Stimulated activated CD8-positive, alpha-beta memory T cell treated with anti-CD3 and anti-CD28 coated beads, Interleukin-7, amount 100 ng/mL, for 48 hours (primary cell): ENCODE measurements around the gene CSNK2B.
A peak's percentile ranks its signal among the peaks of the same experiment; 100 is the strongest.

ENCODE experiments used
- DNase-seq, 2 donors: peaks; one replicate each; pipeline ENCODE4 v3.0.0-alpha.2; 2020; ENCODE audit warnings: low read depth in 1 of 2; ENCODE audit errors: extremely low read depth in 1 of 2

CSNK2B gene

DNA sequence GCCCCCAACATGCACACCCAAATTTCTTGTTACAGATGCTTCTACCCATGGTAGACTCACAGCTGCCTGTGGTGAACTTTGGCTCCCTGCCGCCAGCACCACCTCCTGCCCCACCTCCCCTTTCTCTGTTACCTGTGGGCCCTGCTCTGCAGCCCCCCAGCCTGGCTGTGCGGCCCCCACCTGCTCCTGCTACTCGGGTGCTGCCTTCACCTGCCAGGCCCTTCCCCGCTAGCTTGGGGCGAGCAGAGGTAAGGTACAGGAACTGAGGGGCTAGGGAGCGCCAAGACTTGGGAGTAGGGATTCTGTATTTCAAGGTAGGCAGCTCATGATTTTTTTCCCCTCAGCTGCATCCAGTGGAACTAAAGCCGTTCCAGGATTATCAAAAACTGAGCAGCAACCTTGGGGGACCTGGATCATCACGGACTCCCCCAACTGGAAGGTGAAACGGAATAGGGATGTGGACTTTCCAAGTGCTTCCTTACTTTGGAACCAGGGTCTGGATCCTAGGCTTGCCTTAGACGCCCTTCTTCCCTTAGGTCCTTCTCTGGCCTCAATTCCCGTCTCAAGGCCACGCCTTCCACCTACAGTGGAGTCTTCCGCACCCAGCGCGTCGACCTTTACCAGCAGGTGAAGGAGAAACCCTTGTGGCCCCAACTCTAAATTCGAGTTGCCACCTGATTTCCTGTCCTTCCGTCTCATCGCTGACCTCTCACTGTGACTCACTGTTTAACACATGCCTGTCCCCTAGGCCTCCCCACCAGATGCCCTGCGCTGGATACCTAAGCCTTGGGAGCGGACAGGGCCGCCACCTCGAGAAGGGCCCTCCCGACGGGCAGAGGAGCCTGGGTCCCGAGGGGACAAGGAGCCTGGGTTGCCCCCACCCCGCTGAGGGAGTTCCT lies 28.9 kb upstream of the CSNK2B start:
- DNase-seq: no peak

DNA sequence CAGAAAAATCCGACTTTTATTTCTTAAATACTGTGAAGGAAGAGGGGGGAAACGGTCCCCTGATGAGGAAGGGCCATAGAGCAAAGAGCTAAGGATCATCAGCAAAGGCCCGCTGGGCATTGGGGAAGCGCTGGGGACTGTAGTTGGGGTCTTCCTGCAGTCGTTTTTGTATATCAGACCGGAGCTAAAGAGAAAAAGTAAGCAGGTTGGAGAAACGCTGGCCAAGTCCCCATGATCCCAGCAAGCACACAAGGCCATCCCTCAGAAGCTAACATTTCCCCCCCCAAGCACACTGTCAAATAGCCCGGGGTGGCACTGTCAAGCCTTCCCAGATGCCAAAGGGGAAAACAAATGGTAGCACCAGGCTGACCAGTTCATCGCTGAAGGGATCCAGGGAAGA lies 26.8 kb upstream of the CSNK2B start:
- DNase-seq: no peak

DNA sequence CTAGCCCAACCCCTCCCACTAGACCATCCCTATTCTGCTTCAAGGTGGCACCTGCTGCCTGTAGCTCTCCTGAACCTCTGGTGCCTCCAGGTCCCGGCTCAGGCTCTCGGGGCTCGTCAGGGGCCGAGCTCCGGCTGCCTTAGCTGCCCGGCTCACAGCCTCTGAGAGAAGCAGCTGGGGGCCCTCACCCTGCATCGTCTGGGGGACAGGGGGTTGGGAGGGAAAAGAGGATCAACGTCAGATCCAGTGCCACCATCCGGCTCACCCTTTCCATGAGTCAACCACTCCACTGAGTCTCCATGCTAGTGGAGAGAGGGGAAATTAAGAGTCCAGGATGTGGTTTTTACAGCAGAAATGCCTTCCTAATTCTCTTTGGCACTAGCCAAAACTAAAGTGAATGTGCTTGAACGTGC lies 26.4 kb upstream of the CSNK2B start:
- DNase-seq: no peak

DNA sequence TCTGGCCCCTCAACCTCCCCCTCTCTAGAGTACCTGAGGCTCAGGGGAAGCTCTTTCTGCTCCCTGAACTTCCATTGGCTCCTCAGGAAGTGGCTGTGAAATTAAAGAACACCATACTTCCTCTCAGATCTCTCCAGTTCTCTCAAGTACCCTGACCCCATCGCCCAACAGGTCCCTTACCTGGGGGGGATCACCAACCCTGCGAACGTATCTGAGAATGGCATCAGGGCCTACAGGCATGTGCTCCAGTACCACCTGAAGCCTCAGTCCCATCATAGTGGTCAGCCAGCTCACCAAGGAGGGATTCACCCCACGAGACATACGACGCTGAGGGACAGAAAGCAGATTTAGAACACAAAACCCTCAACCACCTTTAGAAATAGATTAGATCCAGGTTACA lies 25.3 kb upstream of the CSNK2B start:
- DNase-seq: no peak

DNA sequence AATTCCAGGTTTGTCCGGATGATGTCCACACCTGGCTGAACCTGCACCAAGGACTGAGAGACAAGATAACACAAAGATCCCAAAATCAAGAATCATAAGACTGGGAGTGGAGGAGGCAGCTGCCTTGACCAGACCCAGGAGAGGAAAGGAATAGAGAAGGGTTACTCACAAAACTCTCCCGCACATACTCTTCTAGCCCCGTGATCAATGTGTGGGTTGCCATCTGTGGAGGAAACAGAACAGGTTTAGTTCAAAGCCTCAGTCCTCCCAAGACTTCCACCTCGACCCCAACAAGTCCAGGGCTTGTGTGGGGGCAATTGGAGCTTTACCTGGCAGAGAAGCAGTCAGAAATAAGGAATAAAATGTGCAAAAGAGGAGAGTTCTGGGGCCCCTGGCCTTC lies 24.5 kb upstream of the CSNK2B start:
- DNase-seq: no peak

DNA sequence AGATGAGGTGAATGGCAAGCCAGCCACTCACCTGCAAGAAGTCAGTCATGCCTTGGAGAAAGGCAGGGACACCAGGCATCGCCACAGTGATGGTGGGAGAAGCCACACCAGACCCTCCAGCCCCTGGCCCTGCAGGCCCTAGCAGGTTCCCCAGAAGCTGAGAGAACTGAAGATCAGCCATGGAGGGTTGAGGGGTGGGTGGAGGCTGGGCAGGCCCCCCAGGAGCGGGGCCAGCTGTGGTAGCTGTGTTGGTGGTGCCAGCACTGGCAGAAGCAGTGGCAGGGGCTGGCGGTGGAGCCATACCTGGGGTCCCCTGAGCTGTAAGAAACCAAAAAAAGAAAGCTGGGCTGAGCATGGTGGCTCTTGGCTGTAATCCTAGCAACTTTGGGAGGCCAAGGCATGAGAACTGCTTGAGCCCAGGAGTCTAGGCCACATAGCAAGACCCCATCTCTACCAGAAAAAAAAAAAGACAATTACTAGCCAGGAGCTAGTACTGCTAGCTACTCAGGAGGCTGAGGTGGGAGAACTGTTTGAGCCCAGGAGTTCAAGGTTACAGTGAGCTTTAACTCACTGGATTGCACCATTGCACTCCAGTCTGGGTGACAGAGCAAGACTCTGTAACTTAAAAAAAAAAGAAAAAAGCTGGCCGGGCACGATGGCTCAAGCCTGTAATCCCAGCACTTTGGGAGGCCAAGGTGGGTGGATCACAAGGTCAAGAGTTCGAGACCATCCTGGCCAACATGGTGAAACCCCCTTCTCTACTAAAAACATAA lies 22.9 kb upstream of the CSNK2B start:
- DNase-seq: no peak

DNA sequence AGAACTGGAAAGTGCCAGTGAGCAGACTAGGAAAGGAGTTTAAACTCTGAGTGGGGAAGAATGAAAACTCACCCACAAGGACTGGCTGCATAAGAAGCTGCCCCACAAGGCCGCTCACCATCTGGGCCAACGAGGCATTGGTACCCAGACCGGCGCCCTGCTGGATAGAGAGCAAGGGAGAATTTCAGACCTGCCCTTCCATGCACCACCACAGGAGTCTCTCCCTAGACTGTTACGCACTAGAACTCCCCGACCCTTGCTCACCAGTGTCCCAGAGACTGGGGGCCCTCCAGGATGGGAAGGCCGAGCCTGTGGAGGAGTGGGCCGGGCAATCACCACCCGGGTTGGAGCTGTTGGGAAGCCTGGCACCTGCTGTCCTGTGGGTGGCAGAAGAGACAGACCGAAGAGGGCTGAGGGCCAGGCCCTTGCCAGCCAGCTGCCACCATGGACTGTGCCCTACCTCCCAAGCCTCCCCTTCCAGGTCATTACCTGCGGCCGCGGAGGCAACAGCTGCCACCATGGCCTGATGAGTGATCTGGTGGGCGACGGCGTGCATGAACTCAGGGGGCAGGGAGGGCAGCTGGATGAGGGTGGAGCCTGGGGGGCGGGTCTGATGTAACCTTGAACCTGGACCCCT lies 21.9 kb upstream of the CSNK2B start:
- no peak for DNase-seq

DNA sequence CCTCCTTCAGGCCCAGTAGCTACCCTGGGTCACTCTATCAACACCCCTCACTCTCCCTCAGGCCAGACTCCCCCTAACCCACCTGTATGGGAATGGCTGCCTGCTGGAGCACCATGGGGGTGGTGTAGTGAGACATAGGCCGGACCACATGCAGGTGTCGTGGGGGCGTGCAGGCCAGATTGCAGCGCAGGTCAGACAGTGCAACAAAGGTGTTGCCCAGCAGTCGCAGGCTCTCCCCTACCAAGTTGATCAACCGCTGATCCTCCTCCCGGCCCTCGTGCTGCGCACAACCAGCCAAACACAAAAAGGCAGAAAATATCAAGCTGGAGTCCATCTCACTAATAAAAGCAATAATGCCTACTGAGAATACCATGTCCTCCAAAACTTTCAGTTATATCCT lies 20.6 kb upstream of the CSNK2B start:
- no peak for DNase-seq

DNA sequence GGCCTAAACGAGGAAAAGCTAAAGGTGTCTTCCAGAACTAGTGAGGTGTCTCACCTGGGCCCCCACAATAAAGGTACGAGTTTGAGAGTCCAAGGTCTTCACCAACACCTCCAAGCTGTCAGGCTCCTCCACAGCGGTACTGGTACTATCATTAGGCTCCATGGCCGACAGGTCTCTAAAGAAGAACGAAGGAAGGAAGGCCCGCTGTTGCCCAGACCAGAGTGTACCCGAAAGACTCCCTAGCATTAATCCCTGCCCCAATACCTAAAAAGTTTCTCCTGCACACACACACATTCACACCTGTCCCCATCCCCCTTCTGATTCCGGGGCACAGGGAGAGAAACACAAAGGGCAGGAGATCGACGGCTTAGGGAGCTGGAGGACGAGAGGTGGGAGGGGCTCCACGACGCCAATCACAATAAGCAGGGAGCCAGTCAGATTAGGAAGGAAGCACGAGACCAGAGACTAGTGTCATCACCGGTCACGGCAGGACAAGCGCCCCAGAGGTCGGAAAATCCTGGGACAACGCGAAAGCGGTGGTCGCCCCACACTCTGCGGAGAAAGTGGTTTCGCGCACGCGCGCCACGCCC lies 14.2 kb upstream of the CSNK2B start:
- DNase-seq: peak in 1 of 2 donors; percentile 70

DNA sequence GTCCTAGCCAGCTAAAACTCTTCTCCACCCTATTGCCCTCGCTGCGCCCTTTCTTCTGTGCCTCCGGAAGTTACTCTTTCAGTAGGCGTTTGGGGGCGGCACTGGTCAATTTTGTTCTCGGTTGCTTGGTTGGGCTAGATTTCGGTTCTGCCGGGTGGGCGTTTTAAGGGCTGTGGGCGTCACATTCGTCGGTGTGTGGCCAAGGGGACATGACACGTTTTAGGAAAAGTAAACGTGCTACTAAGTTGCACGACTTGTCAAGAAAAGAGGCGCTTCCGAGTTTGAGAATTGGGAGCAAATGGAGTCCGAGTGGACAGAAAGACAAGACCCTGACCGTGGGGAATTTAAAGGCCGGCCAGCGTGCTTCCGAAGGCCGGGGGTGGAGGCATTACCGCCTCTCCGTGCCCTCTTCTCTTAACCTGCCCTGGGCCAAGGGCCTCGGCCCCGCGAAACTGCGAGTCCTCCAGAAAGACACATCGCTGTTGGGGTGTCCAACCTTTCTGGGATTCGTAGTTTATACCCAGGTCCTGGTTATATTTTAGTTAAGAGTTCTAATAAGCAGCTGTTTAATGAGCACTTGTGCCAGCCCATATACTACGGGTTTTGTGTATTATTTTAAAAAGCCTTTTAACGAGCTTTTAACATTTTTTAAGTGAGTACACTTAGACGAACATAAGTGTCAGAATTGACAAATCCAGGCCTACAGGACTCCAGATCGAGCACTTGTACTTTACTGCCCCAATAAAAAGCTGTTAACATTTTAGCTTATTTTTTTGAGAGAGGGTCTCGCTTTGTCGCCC lies 12.8 kb upstream of the CSNK2B start:
- peak; percentile 72 to 89 for DNase-seq

DNA sequence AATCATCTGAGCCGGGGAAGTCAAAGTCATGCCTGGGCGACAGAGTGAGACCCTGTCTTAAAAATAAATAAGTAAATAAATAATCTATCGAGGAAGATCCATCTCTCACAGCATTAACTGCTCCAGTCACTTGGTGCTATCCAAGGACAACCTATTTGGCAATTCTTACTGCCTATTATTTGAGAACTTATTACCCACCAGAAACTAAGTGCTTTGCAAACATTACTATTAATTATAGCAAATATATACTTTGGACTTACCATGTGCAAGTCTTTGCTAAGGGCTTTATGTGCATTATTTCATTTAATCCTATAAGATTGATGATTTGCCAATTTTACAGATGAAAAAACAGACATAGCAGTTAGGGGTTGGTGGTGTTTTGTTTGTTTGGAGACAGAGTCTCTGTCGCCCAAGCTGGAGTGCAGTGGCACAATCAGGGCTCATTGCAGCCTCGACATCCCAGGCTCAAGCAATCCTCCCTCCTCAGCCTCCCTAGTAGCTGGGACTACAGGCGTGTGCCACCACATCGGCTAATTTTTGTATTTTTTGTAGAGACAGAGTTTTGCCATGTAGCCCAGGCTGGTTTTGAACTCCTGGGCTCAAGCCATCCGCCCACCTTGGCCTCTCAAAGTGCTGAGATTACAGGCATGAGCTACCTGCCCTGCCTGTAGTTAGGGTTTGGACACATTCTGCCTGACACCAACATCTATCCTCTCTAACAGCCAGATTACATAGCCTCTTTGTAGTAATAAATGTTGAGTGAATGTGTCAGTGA lies 11.1 kb upstream of the CSNK2B start:
- no peak for DNase-seq

DNA sequence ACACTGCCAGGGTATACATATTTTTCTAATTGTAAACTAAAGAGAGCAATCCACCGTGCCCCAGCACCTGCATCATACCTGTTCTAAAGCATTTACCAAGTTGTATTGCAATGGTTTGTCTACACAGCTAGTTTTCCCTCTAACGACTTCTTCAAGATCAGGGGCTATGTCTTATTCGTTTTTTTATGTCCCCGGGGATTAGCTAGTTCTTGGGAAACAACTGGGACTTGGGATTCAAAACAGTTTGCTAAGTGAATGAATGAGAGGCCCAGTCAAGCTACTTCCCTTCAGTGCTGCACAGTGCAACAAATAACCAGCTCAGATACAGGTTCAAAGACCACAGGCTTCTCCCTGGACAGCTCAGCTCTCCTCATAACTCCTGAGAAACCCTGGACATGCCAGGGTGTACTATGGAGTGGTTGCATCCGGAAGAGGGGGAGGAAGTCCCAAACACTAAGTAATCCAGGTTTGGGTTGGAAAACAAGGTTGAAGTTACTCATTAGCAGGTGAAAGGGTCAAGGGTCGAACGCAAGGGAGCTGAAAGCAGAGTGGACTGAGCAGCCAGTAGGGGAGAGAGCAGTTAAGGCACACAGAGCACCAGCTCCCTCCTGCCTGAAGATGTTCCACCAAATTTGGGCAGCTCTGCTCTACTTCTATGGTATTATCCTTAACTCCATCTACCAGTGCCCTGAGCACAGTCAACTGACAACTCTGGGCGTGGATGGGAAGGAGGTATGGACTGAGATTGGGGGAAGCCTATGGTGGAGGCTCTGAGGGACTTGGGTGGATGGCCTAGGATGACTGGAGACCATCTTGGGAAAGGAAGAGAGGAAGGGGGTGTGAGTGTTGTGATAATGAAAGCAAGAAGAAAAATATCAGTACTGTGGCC lies 10.3 kb upstream of the CSNK2B start, which contains the start of gene APOM:
Gene APOM (plus strand): TSS at position 546 of the 889 bp plus-strand sequence. CDS start 73 bp downstream, at position 619.
- no peak for DNase-seq

DNA sequence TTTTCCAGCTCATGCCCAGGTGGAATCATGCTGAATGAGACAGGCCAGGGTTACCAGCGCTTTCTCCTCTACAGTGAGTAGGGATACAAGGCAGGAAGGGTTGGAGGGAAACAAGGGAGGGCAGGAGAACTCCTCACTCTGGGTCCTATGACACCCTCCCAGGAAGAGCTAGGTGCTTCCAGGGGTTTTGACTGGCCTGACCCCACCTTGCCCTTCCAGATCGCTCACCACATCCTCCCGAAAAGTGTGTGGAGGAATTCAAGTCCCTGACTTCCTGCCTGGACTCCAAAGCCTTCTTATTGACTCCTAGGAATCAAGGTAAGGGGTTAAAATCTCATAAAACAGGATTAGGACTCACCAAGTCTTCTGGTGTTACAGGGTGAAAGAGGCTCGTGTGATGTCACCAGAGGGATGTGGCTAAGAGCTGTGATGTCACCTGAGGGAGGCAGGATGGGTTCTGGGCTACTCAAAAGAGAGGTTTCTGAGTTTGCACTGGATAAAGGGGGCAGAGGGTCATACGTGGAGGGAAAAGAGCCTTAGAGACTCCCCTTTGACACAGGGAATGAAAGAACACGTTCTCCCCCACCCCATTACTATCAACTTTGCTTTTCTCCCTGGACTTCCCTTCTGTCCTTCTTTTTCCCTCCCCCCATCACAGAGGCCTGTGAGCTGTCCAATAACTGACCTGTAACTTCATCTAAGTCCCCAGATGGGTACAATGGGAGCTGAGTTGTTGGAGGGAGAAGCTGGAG lies 8.3 kb upstream of the CSNK2B start:
- peak in 1 of 2 donors; percentile 24 for DNase-seq

DNA sequence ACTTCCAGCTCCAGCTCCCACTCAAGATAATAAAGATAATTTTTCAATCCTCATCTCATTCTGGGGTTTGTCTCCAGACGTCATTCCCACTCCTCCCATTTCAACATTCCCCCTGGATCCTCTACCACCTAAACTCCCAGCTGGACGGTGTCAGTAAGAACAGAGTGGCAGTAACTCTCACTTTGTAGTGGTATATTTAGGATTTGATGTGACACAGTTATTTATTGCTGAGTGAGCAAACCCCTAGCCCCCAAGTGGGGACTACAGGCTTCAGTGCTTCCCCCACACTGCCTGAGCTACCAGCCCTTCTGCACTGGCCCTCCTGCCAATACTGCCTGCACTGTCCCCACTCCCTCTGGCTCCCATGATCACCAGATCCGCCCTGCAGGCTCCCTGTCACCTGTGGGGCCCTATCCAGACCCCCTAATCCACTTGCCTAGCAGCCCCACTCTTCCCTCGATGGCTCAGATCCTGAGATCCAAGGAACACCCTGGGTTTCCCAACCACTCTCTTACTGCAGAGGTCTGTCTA lies 7.7 kb upstream of the CSNK2B start:
- DNase-seq: no peak

DNA sequence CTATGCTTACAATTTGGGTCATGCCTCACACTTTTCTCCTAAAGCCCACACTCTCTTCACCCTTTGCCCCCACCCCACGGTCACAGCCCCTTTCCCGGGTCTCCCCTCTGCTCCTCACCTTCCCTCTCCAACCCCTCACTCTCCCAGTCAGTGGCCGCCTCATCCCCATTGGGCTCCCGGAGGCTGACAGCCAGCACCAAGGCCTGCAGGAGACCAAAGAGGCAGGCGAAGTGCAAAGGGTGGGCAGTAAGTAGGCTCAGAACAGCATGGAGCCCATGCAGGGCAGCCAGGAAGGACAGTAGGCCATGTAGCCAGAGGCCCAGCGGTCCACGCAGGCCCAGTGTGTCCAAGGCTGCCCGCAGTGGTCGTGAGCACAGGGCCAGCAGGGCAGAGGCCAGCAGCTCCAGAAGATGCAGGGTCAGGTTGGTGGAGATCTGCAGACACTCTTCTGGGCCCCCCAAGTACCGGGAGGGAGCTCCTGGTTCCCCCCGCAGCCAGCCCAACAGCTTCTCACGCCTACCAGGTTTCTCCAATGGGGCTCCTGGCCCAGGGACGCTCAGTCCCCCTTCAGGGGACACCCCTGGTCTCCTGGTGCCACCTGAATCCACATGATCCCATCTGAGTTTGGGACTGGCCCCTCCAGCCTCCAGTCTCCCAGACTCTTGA lies 6.8 kb upstream of the CSNK2B start:
- DNase-seq: no peak

DNA sequence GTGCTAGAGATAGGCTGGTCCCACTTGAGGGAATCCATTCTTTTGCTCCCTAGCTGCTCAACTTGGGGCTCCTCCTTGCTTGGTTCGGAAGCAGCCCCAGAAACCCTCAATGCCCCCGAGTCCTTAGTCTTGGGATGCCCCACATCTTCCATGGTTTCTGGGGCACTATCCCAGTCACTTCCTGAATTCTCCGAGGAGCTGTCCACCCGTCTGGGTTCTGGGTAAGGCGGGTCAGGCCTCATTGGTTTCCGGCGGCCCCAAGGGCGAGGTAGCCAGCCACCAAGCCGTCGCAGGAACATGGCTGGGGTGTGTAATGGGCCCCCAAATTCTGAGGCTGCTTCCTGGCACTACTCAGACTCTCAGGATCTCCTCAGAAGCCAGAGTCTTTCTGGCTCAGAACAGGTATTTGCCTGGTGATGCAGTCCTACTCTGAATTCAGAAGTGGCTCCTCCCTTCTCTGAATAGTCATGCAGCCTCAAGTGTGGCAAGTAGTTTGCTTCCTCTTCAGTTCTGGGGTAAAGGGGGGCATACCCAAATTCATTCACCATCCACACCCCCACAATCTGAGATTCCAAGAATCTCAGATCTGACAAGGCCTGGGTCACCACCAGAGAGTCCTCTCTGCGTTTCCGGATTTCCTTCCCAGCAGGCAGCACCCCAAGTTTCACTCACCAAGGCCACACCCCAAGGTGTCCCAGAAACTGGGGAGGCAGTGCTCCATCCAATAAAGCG lies 6.1 kb upstream of the CSNK2B start:
- peak in 1 of 2 donors; percentile 18 for DNase-seq
